Hematopoietic multipotent progenitor cell treated with erythropoietin and hydrocortisone succinate and interleukin-3 and kit ligand, for 4 days (in vitro differentiated cells): ENCODE data around the gene SSBP4.

Source experiments
- DNase-seq: peaks from one replicate; pipeline ENCODE4 v3.0.0-alpha.2; 2015

The SSBP4 gene

DNA sequence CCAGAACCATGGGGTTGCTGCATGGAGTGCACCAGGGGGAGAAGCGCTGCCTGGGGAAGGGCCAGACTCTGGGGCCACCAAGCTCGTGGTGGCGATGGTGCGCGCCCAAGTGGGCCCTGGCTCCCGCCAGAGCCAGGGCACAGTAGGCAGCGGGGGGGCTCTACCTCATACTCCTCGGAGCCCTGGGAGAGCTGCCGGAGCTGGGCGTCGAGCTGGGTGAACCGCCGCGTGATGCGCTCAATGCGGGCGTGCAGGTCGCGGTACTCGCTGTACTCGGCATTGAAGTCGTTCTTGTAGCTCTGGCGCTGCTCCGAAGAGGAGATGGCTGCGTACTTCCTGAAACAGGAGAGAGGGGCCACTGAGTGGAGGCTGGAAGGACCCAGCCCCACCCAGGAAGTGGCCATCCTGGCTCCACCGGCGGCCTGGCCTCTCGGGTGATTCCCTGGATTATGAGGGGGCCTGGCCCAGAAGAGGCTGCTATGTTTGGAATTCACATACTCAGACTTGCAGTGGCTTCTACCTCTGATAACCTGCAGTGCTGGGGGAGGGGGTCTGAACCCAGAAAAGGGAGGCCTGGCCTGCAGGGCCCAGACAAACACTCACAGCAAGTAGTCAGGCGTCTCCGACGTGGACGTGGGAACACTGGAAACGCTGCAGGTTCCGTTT lies 27.1 kb downstream of the SSBP4 start:
- DNase-seq: no peak

- no peak for DNase-seq
These were observed 27.7 kb downstream of the SSBP4 start for GRCh38 chr19:18446811-18447359.

- DNase-seq: no peak
These were observed 30.4 kb downstream of the SSBP4 start for GRCh38 chr19:18449552-18449951.

- DNase-seq: no peak
These were observed 31.1 kb downstream of the SSBP4 start for GRCh38 chr19:18450021-18450930.

DNA sequence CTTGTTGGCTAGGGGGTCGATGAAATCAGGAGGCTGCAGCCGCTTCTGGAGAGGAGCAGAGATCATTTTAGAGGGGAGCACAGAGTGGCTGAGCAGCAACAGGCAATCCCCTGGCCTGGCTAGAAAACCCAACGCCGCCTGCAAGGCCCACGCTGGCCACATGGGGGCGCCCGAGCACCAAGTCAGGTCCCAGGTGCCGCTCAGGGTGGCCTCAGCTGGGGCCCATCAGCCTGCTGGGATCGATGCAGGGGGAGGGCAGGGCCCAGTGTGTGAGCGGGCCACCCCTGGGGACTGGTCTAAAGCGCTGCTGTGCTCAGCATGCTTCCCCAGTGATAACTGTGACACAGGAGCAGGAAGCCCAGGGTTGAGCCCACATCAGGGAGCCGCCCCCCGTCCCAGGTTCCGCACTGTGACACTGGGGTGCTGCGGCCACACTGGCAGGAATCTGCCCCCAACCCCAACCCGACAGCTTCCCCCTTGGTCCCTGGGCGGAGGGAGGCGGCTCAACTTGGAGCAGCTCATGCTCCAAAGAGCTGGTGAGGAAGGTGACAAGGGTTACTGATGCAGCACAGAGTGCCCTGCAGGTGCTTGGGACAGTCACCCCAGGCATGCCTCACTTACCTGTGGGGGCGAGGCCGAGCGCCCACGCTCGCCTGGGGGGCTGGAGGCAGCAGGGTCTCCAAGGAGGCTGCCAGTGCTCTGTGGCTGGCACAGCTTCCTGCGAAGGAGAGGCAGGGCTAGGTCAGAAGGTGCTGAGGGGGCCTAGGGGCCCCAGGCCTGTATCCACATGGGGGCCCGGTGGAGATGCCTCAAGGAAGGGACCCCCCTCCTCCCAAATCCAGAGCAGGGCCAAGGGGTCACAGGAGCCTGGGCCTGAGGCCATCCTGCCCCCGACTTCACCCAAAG lies 32.0 kb downstream of the SSBP4 start:
- peak; percentile 87 for DNase-seq

DNA sequence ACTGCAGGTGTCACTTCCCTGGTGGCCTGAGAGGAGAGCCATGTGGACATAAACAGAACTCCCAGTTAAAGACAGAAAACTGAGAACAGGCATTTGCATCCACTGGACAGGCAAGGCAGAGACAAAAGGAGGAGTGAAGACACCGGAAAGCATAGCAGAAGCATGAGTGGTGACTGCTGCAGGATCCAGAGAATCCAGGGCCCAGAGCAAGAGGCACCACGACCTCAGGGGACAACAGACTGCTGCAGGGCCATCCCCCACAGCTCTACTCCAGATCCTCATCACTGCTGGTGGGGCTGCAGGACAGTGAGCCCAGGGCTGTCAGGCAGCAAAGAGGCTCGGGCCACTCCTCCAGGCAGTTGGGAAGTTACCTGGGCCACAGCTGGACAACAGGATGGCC lies 33.2 kb downstream of the SSBP4 start:
- DNase-seq: no peak

DNA sequence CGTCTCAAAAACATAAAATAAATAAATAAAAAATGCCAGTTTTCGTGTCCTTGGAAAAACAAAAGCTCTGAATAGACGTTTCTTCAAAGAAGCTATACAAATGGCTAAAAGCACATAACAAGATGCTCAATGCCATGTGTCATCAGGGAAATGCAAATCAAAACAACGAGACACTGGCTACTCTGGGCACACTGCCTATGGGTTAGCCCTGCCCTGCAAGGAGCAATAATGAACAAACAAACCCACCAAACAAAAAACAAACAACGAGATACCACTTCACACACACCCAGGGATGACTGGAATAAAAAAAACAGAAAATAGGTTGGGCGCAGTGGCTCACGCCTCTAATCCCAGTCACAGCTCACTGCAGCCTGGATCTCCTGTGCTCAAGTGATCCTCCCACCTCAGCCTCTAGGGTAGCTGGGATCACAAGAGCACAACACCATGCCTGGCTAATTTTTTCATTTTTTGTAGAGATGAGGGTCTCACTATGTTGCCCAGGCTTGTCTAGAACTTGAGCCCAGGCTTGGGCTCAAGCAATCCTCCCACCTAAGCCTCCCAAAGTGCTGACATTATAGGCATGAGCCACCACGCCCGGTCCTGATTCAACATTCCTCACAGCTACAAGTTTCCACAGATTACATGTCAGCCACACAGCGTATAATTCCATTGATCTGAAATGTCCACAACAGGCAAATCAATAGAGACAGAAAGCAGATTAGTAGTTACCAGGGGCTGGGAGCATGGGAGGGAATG lies 34.2 kb downstream of the SSBP4 start:
- DNase-seq: no peak

DNA sequence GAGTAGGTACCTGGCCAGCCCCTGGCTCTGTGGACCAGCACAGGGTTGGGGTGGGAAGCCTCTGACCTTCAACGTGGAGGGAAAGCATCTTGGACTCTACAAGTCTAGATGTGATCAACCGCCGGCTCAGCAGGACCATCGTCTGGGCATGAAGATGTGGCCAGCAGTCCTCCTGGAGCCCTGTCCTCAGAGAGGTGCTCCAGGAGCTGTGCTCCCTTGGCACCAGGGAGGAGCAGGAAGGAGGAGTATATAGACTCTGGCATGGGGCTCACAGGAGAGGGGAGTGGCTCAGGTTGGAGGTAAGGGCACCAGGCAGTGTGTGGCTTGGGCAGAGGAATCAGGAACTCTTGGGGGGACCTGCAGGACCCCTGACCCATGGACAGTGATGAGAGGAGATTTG lies 37.1 kb downstream of the SSBP4 start:
- DNase-seq: no peak

GRCh38 chr19:18456974-18457373 lies 37.8 kb downstream of the SSBP4 start:
- no peak for DNase-seq

GRCh38 chr19:18457483-18458331 lies 38.5 kb downstream of the SSBP4 start:
- DNase-seq: no peak

DNA sequence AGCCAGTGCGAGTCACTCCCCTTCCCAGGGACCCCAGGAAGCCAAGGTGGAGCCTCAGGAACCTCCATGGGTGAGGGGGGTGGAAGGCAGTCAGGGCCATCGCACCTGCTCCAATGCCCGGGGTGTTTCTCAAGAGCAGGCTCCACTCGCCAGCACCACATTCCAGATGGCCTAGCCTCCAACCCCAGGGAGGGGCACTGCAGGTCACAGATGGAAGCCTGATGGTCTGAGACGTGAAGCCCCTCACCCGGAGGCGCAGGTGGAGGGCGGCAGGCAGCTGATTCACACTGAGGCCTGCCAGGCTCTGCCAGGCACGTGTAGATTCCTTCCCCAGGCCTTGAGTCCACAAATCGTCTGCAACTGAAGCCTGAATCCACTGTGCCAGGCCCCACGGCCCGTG lies 41.7 kb downstream of the SSBP4 start:
- no peak for DNase-seq

- DNase-seq: no peak
These were observed 42.3 kb downstream of the SSBP4 start for GRCh38 chr19:18461471-18461870.

DNA sequence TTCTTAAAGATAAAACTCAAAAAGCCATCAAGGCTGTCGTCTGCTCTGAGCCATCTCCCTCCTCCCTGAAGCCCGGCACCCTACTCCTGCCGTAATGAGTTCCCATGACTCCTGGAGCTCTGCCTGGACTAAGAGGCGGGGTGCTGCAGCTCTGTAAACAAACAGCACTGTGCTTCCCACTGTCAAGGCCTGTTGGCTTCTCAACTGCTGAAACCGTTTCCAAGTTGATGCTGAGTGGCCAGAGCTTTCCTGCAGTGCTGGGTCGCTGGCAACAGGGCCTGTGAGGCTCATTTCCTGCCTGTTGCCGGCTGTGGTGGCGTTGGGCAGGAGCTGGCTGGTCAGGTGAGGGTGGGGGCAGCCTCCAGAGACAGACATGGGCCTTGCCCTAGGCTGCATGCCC lies 45.4 kb downstream of the SSBP4 start:
- DNase-seq: no peak

- DNase-seq: no peak
These were observed 46.2 kb downstream of the SSBP4 start for GRCh38 chr19:18465214-18465963.

- no peak for DNase-seq
These were observed 46.8 kb downstream of the SSBP4 start for GRCh38 chr19:18465964-18466339.

GRCh38 chr19:18466354-18466753 lies 47.2 kb downstream of the SSBP4 start:
- DNase-seq: no peak

- DNase-seq: no peak
These were observed 48.8 kb downstream of the SSBP4 start for GRCh38 chr19:18467978-18468377.

DNA sequence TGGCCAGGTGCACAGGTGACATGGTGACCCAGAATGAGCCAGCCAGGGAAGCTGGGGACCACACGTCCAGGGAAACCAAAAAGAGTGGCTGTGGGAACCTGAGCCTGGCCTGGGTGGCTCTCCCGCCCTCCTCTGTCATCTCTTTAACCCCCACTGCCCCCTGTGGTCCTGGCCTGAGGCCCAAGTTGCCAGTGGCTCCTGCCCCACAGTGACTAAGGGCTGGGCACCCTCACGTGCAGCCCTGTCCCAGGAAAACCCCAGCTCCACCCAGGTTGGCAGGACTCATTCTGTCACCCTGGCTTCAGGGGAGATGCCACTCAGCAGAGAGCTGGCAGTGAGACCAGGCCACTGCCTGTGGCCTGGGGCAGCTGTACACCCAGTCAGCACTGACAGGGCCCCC lies 49.3 kb downstream of the SSBP4 start:
- DNase-seq: no peak

DNA sequence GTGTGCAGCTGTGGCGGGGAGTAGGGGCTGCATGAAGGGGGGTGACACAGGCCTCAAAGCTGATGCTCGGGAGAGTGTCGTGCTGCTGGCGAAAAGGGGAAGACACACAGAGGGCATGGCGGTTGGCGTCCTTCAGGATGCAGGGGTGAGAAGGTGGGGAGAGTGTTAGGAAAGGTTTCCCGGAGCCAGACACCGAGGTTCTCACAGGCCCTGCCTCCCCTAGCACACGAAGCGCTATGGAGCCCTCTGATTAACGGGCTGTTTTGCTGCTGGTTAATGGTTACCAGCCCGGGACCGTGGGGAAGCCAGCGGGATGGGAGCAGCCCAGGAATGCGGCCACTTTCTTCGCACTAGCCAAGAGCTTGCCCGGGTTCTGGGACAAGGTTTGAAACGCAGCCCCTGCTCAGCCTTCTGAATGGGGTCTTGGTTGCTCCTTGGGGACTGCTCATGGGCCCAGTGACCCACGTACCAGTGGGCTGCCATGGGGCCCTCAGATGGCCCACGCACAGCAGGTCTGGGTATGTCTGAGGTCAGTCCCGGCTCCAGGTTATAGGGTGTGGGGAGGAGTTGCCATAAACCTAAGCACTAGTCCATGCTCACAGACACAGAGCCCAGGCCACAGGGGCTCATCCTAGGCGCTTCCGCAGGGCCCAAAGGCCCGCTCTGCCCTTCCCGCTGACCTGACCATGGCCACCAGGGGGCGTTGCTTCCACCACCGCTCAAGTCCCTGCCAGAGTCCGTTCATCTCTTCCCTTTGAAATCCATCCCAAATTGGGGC lies 50.1 kb downstream of the SSBP4 start:
- DNase-seq: peak; percentile 80

GRCh38 chr19:18470787-18471186 lies 51.6 kb downstream of the SSBP4 start:
- no peak for DNase-seq
